Upper lobe of left lung (tissue), 4 donors: ENCODE data around the gene CRYBA4.

Experiments
- POLR2A ChIP-seq, 4 donors: fragments of 450-650 bp; IDR thresholded peaks; one replicate each; pipeline ENCODE4 v1.5.1; 2016 to 2017; ENCODE audit warnings: antibody characterized with exemption in 4 of 4, mild to moderate bottlenecking in 2 of 4
- POLR2AphosphoS5 ChIP-seq, 2 donors: sonication (generic); formaldehyde crosslinking; IDR thresholded peaks; one replicate each; pipeline ENCODE4 v1.5.1; 2017; ENCODE audit warnings: antibody characterized with exemption in 2 of 2
- TF ChIP-seq, protein P1 (sequence below), 6 experiments: fragments of 450-650 bp in 4 of 6; fragments of 200-600 bp in 2 of 6; sonication (generic) in 2 of 6; IDR thresholded peaks; one replicate each; pipeline ENCODE4 v1.5.1; 2016 to 2019; ENCODE audit warnings: antibody characterized with exemption in 6 of 6

DNA sequence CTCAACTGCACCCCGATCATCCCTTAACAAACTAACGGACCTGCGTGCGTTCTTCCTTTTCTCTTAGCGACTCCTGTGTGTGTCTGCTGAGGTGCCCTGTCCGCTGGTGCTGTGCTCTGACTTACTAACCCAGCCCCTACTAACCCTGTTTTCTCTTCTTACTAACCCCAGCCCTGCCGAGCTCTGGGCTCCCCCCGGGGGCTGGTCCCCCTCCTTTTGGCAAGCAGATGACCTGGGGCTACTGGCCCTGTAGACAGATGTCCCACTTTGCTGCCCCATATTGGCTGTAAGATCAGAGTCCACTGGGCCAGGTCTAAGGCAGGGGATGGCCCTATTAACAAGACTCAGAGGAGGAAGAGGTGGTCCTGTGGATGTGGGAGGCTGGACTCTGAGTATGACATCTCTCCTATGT is 50.3 kb downstream of the CRYBA4 start:
- TF ChIP-seq, protein P1, sequence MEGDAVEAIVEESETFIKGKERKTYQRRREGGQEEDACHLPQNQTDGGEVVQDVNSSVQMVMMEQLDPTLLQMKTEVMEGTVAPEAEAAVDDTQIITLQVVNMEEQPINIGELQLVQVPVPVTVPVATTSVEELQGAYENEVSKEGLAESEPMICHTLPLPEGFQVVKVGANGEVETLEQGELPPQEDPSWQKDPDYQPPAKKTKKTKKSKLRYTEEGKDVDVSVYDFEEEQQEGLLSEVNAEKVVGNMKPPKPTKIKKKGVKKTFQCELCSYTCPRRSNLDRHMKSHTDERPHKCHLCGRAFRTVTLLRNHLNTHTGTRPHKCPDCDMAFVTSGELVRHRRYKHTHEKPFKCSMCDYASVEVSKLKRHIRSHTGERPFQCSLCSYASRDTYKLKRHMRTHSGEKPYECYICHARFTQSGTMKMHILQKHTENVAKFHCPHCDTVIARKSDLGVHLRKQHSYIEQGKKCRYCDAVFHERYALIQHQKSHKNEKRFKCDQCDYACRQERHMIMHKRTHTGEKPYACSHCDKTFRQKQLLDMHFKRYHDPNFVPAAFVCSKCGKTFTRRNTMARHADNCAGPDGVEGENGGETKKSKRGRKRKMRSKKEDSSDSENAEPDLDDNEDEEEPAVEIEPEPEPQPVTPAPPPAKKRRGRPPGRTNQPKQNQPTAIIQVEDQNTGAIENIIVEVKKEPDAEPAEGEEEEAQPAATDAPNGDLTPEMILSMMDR (IDR thresholded peaks at IDR 0.05) = no peak
- TF ChIP-seq POLR2AphosphoS5 (IDR thresholded peaks at IDR 0.05) = no peak
- no peak for TF ChIP-seq POLR2A (IDR thresholded peaks at IDR 0.05)
